Left forelimb (tissue), 1 donor: ENCODE data around the gene CTNNA1.

Source experiments
- DNase-seq: peaks from one replicate; pipeline ENCODE4 v3.0.0-alpha.2; 2018; ENCODE audit warnings: low spot score

CTNNA1 gene

DNA sequence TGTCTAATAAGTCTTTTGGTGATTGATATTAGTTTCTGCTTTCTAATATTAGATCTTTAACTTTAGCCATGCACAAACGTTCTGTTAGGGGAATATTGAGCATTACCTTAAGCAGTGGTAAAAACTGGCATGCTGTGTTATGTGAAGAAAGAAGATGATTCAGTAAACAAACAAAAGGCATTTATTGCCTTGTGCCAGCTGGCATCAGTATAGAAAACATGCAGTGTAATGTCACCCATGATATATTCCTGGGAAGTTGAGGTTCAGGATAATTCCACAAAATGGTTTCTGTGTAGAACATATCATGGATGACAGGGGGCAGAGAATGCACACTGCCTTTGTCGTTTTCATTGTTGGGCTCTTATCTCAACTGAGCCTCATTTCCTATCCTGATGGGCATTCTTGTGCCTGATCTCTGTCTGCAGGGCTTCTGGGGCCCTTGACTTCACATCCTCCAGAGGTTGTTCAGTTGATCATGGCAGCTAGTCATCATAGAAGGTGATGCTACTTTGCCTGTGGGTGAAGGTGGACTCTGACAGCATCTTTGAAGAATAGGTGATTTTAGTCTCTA, 97.7 kb downstream of the CTNNA1 start:
- no peak for DNase-seq

GRCh38 chr5:138853132-138853531, 99.9 kb downstream of the CTNNA1 start:
- DNase-seq = no peak

GRCh38 chr5:138867011-138867410, 113.8 kb downstream of the CTNNA1 start:
- DNase-seq = no peak

GRCh38 chr5:138869038-138869437, 115.8 kb downstream of the CTNNA1 start:
- no peak for DNase-seq

DNA sequence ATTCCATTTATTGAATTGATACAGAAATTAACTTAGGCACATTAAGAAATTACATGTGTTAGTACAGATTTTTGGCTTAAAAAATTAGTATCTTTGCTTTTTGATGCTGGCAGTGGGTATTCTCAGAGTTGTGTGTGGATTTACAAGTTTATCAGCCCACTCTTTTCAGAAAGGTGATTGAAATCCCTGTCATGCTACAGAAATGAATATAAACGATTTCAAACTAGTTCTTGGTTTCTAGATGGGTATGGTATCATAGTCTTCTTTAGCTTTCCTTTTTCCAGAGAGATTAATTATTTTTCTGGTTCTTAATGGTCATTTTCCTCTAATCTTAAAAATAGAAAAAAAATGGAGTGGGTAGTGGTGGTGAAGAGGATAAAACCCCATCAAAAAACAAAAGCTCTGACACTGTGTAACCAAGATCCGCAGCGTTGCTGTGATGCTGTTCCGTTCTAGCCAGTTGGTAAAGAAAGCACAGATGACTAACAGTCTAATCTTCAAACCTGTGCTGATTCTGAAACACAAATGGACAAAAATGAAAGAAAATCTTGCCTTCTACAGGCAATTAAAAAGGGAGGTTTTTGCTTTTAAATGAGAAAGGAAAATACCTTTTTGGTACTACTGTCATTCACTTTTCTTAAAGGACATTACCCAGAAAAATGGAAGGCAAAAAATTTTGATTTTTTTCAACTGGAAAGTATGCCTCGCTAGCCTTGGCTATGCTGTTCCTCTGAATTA, 116.7 kb downstream of the CTNNA1 start:
- DNase-seq = no peak

- DNase-seq = no peak
These were observed 117.4 kb downstream of the CTNNA1 start for GRCh38 chr5:138870611-138871010.

DNA sequence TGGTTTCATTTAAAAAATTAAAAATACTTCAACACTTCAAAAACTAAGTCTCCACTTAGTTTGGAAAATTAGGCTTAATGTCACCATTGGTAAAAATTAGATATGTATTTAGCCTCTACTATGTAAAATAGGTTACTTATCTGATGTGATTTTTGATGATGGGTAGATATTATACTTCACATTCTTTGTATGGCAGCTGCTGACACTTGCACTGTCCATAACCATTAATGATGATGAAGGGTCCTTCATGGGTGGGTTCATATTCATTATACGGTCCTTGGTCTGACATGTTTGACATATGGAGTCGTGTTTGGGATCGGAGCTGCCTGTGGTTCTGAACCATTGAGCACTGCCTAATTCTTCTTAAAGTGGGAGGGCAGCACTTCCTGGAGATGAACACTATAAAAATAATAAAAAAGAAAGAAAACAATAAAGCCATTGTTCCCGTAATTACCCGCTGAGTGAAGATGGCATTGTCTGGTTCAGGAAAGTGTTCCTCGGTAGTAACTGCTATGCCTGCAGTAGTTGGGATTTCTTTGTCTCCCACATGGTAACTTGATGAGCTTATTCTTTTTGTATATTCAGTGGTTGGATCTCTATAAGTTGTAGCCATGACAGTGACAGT, 119.7 kb downstream of the CTNNA1 start:
- DNase-seq = no peak

- DNase-seq = no peak
These were observed 120.4 kb downstream of the CTNNA1 start for GRCh38 chr5:138873466-138874221.

DNA sequence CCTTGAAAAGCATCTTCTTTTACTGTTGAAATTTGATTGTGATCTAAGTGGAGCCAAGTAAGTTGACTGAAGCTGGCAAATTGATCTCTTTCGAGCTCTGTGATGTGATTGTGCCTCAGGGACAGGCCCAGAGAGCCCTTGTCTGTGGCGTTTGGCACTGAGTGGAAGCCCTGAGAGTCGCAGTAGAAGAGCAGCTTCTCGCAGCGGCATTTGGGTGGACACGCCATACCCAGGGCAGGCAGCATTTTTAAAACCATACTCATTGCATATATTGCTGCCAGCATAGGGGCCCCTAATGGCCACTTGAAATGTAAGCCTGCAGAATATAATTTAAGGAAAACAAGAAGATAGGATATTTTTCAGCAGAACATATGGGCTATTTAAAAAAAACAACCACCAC, 121.0 kb downstream of the CTNNA1 start:
- no peak for DNase-seq

- DNase-seq = no peak
These were observed 121.7 kb downstream of the CTNNA1 start, which contains the start of gene LRRTM2 for GRCh38 chr5:138874771-138875551. TSS of gene LRRTM2 (minus strand) at chr5:138875335. CDS start at chr5:138874911, 424 bp downstream.

DNA sequence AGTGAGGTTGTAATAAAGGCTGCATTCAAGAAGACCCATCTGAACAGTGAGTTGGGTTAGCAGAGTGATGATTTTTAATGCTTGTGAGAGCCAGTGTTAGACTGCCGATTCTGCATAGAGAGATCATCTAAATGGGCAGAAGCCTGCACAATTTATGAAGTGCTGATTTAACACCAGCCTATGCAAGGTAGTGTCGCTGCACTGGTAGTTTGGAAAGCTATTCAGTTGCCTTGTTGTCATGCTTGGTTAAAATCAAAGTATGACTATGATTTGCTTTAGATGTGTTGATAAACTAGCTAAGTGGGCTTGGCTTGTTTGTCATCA, 122.3 kb downstream of the CTNNA1 start:
- DNase-seq = no peak

GRCh38 chr5:138875946-138876345, 122.7 kb downstream of the CTNNA1 start:
- no peak for DNase-seq

DNA sequence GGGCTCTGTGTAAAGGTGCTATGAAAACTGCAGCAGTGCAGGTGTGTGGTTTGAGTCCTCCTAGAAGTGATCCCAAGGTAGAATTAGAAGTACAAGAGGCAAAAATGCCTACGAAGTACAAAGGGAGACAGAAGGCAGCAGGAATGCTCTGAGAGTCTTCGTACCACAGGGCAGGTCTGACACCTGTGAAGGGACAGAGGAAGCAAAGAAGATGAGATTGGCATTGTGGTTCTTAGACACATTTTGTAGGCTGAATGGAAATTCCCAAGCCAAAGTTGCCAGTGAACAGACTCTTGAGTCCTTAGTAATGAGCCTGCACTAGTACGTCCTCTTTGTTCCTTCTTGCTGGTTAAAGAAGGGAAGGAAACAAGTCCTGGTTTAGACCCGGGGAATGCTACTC, 123.6 kb downstream of the CTNNA1 start:
- no peak for DNase-seq

GRCh38 chr5:138878437-138879235, 125.4 kb downstream of the CTNNA1 start:
- DNase-seq = no peak

DNA sequence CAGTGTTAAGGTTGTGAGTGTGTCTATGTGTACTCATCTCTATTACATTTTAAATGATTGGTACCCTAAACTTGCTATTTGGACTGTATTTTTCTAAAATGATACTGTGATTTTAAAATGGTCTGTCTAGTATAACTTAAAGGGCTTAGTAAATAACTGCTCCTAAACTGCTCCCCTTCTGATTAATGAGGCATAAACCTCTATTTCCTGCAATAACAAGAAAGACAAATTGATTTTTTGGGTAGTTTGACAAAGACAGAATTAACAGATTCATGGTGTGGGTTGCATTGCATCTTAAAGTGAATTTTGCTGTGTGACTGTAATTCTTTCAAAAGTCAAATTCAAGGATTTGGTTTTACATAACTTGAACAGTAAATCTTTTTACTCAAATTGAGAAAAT, 130.0 kb downstream of the CTNNA1 start:
- DNase-seq = no peak

DNA sequence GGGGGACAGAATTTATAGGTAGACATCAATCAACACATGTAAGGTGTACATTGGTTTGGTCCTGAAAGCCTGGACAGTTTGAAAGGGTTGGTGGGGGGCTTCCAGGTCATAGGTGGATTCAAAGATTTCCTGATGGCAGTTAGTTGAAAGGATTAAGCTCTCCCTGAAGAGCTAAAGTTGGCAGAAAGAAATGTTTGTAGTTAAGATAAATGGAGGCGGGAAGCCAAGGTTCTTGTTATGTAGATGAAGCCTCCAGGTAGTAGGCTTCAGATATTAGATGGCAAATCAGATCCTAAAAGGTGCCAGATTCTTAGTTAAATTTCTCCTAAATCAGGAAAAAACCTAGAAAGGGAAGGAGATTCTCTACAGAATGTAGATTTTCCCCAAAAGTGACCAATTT, 130.9 kb downstream of the CTNNA1 start:
- DNase-seq = no peak

DNA sequence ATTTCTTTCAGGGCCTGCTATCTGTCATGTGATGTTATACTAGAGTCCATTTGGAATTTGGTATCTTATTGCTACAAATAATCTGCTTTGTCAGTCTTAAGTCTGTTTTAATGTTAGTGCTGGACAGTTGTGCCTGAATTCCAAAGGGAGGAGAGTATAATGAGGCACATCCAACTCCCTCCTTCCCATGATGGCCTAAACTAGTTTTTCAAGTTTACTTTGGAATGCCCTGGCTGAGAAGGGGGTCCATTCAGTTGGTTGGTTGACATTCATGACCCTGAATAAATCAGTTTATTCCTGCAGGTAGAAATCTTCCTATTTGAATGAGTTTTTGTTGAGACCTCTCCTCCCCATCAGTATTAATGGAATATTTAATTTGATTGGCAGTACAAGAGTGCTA, 131.3 kb downstream of the CTNNA1 start:
- no peak for DNase-seq

- DNase-seq = no peak
These were observed 136.8 kb downstream of the CTNNA1 start for GRCh38 chr5:138889994-138890393.

- DNase-seq = no peak
These were observed 137.4 kb downstream of the CTNNA1 start for GRCh38 chr5:138890644-138891043.

GRCh38 chr5:138895918-138896317, 142.7 kb downstream of the CTNNA1 start:
- no peak for DNase-seq

- no peak for DNase-seq
These were observed 145.1 kb downstream of the CTNNA1 start for GRCh38 chr5:138898299-138898698.
